ENCODE results near the gene NECTIN4. TPM values are rescaled to one million over a fixed set of nuclear protein-coding genes. Genes with fewer than 3 reads are reported as not detected.

NECTIN4 gene
- total RNA-seq (ENCODE audit: low replicate concordance): not detected in 2 replicates

DNA sequence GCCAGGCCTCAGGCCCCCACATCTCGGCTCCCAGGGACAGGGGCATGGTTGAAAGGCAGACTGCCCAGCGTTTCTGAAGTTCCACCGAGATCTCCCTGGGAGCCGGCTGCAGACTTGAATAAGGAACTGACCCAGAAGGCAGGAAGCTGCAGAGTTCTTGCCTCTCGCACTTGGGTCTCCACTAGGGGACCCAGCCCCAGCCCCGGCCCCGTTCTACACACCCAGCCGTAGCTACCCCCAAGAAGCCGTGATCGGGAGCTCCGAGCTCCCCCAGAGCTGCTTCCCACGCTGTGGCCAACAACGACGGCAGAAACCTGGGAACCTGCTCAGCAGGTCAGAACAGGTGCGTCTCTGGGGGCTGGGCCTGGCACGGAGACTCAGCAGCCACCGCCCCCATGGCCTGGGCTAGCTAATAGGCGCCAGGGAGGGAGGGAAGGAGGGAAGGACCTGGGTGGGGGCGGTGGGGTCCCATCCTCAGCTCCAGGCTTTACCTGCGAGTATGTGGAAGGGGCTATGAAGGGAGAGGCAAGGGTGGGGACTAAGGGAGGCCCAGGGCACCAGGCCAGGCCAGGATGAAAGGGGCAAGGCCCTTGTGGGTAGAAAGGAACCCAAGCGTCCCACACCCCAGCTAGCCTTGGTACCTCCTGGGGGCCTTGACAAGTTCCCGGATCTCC lies at the start of gene NECTIN4:
TSS of gene NECTIN4 (minus strand) at position 308 of the 674 bp plus-strand sequence. CDS start at position 46, 262 bp downstream.
- no peak for DNase-seq (ENCODE audit: low read depth)
- TF ChIP-seq, protein P1, sequence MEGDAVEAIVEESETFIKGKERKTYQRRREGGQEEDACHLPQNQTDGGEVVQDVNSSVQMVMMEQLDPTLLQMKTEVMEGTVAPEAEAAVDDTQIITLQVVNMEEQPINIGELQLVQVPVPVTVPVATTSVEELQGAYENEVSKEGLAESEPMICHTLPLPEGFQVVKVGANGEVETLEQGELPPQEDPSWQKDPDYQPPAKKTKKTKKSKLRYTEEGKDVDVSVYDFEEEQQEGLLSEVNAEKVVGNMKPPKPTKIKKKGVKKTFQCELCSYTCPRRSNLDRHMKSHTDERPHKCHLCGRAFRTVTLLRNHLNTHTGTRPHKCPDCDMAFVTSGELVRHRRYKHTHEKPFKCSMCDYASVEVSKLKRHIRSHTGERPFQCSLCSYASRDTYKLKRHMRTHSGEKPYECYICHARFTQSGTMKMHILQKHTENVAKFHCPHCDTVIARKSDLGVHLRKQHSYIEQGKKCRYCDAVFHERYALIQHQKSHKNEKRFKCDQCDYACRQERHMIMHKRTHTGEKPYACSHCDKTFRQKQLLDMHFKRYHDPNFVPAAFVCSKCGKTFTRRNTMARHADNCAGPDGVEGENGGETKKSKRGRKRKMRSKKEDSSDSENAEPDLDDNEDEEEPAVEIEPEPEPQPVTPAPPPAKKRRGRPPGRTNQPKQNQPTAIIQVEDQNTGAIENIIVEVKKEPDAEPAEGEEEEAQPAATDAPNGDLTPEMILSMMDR (IDR thresholded peaks at IDR 0.05; ENCODE audit: insufficient read depth, low read length): no peak
- H3K4me3 ChIP-seq (ENCODE audit: low read depth, low read length): no peak within 1 kb of the TSS

DNA sequence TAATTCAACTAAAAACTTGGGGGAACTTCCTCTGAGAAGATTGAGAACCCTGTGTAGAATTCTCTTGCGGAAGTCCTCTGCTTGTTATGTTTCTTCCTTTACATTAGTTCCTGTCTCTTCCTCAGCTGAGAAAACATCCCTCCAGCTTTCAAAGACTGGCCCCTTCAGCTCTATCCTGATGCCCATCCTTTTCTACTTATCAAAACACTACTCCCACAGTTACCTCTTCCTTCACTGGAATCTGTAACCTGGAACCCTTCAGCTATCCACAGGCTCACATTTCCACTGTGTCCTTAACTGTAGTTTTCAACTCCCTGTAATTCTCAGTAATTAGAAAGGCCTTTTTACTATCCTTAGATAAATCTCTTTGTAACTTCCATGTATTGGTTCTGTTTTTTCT lies 49.1 kb upstream of the NECTIN4 start:
- TF ChIP-seq, protein P1 (IDR thresholded peaks at IDR 0.05; ENCODE audit: insufficient read depth, low read length): no peak
- H3K4me3 ChIP-seq (ENCODE audit: low read depth, low read length): no peak overlapping the region
- DNase-seq (ENCODE audit: low read depth): no peak

DNA sequence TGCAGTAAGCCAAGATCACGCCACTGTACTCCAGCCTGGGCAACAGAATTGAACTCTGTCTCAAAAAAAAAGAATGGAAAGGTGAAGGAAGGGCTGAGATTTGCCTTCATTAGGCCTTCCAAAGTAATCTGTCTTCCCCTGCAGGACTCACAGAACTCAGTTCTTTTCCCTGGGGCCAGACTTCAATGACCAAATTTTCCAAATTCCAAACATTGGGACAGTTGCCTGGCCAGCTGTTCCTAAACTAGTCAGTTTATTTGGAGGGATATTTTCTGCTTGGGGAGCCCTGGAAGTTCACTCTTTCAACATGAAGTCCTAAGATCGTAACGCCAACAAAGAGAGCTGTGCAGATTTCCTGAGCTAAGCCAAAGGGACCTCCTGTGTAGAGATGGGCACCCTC lies 48.5 kb upstream of the NECTIN4 start:
- no peak overlapping the region for H3K4me3 ChIP-seq (ENCODE audit: low read depth, low read length)
- TF ChIP-seq, protein P1 (IDR thresholded peaks at IDR 0.05; ENCODE audit: insufficient read depth, low read length): no peak
- DNase-seq (ENCODE audit: low read depth): no peak

DNA sequence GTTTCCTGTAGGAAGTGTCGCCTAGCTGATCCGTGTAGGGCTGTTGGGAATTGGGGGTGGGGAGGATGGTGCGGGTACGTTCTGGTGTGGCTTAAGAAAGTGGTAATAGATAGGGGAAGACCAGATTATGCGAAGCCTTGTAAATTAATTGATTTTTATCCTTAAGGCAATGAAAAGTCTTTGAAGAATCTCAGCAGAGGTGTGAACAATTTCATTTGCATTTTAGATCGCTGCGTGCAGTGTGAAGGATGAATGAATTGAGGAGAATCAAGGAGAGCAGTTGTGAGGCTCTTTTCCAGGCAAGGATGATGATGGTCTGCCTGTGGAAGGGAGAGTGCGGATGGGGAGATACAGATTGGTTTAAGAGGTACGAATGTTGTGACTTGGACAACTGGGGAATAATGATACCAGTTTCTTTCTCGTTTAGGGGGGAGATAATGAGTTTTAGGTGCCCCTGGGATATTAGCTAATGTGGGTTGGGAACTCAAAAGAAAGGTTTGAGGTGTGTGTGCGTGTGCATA lies 43.9 kb upstream of the NECTIN4 start:
- TF ChIP-seq, protein P1 (IDR thresholded peaks at IDR 0.05; ENCODE audit: insufficient read depth, low read length): no peak

DNA sequence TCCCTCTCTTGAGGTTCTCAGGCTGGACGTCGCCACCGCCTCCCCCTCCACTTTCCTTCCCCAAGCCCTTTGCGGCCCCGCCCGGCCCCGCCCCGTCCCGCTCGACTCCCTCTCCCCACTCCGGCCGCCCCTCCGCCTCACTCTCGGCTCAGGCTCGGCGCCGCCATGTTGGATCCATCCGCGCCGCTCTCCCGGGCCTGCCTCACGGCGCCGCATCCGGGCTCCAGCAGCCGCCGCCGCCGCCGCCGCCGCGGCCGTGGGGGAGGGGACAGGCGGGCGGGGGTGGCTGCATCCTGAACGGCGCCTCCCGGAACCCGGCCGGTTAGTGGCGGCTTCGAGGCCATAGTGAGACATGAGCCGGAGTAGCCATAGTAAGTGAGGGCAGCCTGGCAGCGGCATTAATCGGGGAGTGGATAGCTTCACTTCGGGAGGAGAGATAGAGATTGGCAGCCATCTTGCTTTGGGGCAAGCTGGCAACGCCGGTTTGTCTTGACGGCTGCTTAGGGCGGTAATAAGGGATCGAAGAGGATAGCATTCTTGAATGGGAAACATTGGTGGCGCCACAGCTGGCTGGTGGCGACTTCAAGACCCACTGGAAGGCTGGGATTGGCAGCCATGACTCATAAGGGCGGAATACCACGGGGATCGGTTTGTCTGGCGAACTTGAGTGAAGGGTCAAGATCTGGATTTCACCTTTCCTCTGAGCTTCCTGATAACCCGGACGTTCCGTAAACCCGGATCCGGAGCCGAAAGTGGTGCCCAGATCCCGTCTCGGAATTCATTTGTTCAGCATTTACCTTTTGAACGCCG lies 43.3 kb upstream of the NECTIN4 start, which contains the start of gene DEDD:
TSS of gene DEDD (minus strand) at position 258 of the 810 bp plus-strand sequence. CDS start 8,205 bp downstream, outside the sequence.
- TF ChIP-seq, protein P1 (IDR thresholded peaks at IDR 0.05; ENCODE audit: insufficient read depth, low read length): no peak
- peak within 1 kb of the TSS; percentile 99 for H3K4me3 ChIP-seq (ENCODE audit: low read depth, low read length)
- peak; percentile 95 for DNase-seq (ENCODE audit: low read depth)

More for the DNA sequence above, 43.9 kb upstream of the NECTIN4 start:
- DNase-seq (ENCODE audit: low read depth): no peak
- peak overlapping the region; percentile 99 for H3K4me3 ChIP-seq (ENCODE audit: low read depth, low read length)

DNA sequence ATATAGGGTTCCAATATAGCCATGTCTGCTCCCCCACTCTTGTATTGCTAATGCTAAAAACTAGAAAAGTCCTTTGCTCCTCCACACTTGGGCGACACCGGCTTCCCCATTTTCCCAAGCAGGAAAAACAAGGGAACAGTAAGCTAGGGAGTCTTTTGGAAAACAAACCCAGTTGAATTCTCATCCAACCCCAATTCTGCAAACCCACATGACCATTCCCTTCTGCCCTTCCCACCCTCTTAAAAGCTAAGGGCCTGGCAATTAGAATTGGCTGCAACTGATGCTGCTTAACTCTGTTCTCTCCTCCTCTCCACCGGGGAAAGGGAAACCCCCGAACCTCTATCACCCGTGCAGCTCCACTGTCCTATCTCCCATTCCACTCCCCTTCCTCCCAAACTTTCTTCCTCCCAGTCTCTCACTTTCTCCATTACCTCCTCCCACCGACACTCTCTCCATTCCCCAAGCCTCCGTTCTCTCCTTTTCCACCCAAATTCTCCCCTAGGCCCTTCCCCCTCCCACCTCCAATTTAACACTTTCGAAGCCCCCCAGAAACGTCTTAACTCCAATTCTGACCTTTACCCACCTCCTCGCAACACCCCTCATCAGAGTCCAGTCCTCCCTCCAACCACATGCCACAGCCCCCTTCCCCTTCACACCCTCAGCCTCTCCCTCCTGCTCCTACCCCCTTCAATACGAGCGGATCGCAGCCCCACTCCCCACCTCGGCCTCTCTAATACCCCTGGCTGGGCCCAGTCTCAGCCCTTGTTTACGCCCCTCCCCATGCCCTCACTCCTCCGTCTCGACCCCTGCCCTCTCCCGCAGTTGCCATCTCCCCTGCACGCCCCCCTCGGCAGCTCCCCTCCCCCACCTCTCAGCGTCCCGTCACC lies 42.4 kb upstream of the NECTIN4 start:
- DNase-seq (ENCODE audit: low read depth): peak; percentile 56
- TF ChIP-seq, protein P1 (IDR thresholded peaks at IDR 0.05; ENCODE audit: insufficient read depth, low read length): no peak

More for the DNA sequence above, 42.4 kb upstream of the NECTIN4 start:
- peak overlapping the region; percentile 99 for H3K4me3 ChIP-seq (ENCODE audit: low read depth, low read length)
